HUES64 (cell line): ENCODE measurements around the gene COL4A4.
"Not testable (repeated sequence)": the region's sequence is repeated elsewhere in the genome, so short reads cannot be mapped to it uniquely, and the experiment has no call there.

Experiments used
- H3K27ac ChIP-seq: 2 replicates; pipeline ENCODE4 v1.7.0; 2013; ENCODE audit warnings: low read depth, low read length, inconsistent platforms
- H3K27me3 ChIP-seq: 2 replicates; pipeline ENCODE4 v1.6.1; 2013; ENCODE audit warnings: mild to moderate bottlenecking, low read length; ENCODE audit not compliant: insufficient read depth
- H3K36me3 ChIP-seq: 2 replicates; pipeline ENCODE4 v1.6.1; 2013; ENCODE audit warnings: mild to moderate bottlenecking, low read length; ENCODE audit not compliant: insufficient read depth
- H3K4me1 ChIP-seq: 2 replicates; pipeline ENCODE4 v1.6.1; 2013; ENCODE audit warnings: mild to moderate bottlenecking, low read length, moderate library complexity; ENCODE audit not compliant: insufficient read depth
- H3K4me3 ChIP-seq: 2 replicates; pipeline ENCODE4 v1.5.1; 2013; ENCODE audit warnings: mild to moderate bottlenecking, low read length, moderate library complexity
- H3K9ac ChIP-seq: 2 replicates; pipeline ENCODE4 v1.6.1; 2013; ENCODE audit warnings: mild to moderate bottlenecking, low read depth, low read length
- H3K9me3 ChIP-seq: 2 replicates; pipeline ENCODE4 v1.6.1; 2013; ENCODE audit warnings: low read depth, low read length; ENCODE audit not compliant: insufficient read depth
- WGBS: fragments of 150-250, 120-280 bp; methylation state at CpG from one replicate; pipeline ENCODE4 v1.1.7; 2013; ENCODE audit warnings: missing lambda C conversion rate; 5-methylcytosine and 5-hydroxymethylcytosine counted together

The COL4A4 gene

GRCh38 chr2:227115761-227116160, 48.2 kb downstream of the COL4A4 start:
- Histone ChIP-seq H3K27ac (no peak overlapping the region), H3K36me3 (no peaks in the 10 kb centered on the region), H3K27me3 (no peaks in the 10 kb centered on the region), H3K4me3 (no peak overlapping the region), H3K4me1 (no peaks in the 10 kb centered on the region), H3K9me3 (no peaks in the 10 kb centered on the region), H3K9ac (no peak overlapping the region)
- WGBS = 91% methylated on average over 5 of the region's 5 CpGs

- H3K36me3 ChIP-seq = no peaks in the 10 kb centered on the region
- no peaks in the 10 kb centered on the region for H3K9me3 ChIP-seq
- H3K4me3 ChIP-seq = no peak overlapping the region
- no peak overlapping the region for H3K27ac ChIP-seq
- H3K9ac ChIP-seq = no peak overlapping the region
- WGBS = 80% methylated on average over 9 of the region's 9 CpGs
- no peaks in the 10 kb centered on the region for H3K4me1 ChIP-seq
- no peaks in the 10 kb centered on the region for H3K27me3 ChIP-seq
Measured at GRCh38 chr2:227106845-227107759, 56.9 kb downstream of the COL4A4 start.

GRCh38 chr2:227103583-227103982, 60.4 kb downstream of the COL4A4 start:
- Histone ChIP-seq H3K9me3 (no peaks in the 10 kb centered on the region), H3K27ac (no peak overlapping the region), H3K4me3 (no peak overlapping the region), H3K9ac (no peak overlapping the region), H3K4me1 (no peaks in the 10 kb centered on the region), H3K36me3 (no peaks in the 10 kb centered on the region), H3K27me3 (no peaks in the 10 kb centered on the region)
- 95% methylated on average over 5 of the region's 5 CpGs for WGBS

- Histone ChIP-seq H3K36me3 (no peaks in the 10 kb centered on the region), H3K9ac (no peak overlapping the region), H3K27me3 (no peaks in the 10 kb centered on the region), H3K9me3 (no peaks in the 10 kb centered on the region), H3K27ac (no peak overlapping the region), H3K4me3 (no peak overlapping the region), H3K4me1 (no peaks in the 10 kb centered on the region)
- WGBS = 100% methylated on average over 4 of the region's 4 CpGs
Measured at GRCh38 chr2:227099340-227099739, 64.7 kb downstream of the COL4A4 start.

GRCh38 chr2:227098162-227098515, 65.9 kb downstream of the COL4A4 start:
- Histone ChIP-seq H3K27ac (no peak overlapping the region), H3K4me1 (no peaks in the 10 kb centered on the region), H3K36me3 (no peaks in the 10 kb centered on the region), H3K27me3 (no peaks in the 10 kb centered on the region), H3K9me3 (no peaks in the 10 kb centered on the region), H3K4me3 (no peak overlapping the region), H3K9ac (no peak overlapping the region)
- WGBS = 95% methylated on average over 2 of the region's 2 CpGs

GRCh38 chr2:227097495-227098161, 66.4 kb downstream of the COL4A4 start:
- Histone ChIP-seq H3K9me3 (no peaks in the 10 kb centered on the region), H3K4me3 (no peak overlapping the region), H3K36me3 (no peaks in the 10 kb centered on the region), H3K9ac (no peak overlapping the region), H3K27ac (no peak overlapping the region), H3K27me3 (no peaks in the 10 kb centered on the region), H3K4me1 (no peaks in the 10 kb centered on the region)
- WGBS = 86% methylated on average over 2 of the region's 5 CpGs

- Histone ChIP-seq H3K9ac (no peak overlapping the region), H3K4me1 (no peaks in the 10 kb centered on the region), H3K9me3 (no peaks in the 10 kb centered on the region), H3K27ac (no peak overlapping the region), H3K4me3 (no peak overlapping the region), H3K27me3 (no peaks in the 10 kb centered on the region), H3K36me3 (no peaks in the 10 kb centered on the region)
- 90% methylated on average over 4 of the region's 4 CpGs for WGBS
Measured at GRCh38 chr2:227095346-227095745, 68.7 kb downstream of the COL4A4 start.

- Histone ChIP-seq H3K27ac (no peak overlapping the region), H3K36me3 (no peaks in the 10 kb centered on the region), H3K9me3 (no peaks in the 10 kb centered on the region), H3K27me3 (no peaks in the 10 kb centered on the region), H3K4me1 (no peaks in the 10 kb centered on the region), H3K4me3 (no peak overlapping the region), H3K9ac (no peak overlapping the region)
- no CpG with 5 or more reads among the region's 1 CpG for WGBS
Measured at GRCh38 chr2:227082286-227082685, 81.7 kb downstream of the COL4A4 start.

- no peaks in the 10 kb centered on the region for H3K9me3 ChIP-seq
- no peak overlapping the region for H3K4me3 ChIP-seq
- no peaks in the 10 kb centered on the region for H3K36me3 ChIP-seq
- H3K4me1 ChIP-seq = no peaks in the 10 kb centered on the region
- WGBS = 90% methylated on average over 6 of the region's 6 CpGs
- H3K27ac ChIP-seq = no peak overlapping the region
- H3K27me3 ChIP-seq = no peaks in the 10 kb centered on the region
- H3K9ac ChIP-seq = no peak overlapping the region
Measured at GRCh38 chr2:227079726-227080125, 84.3 kb downstream of the COL4A4 start.

- H3K4me1 ChIP-seq, H3K27ac ChIP-seq, H3K9me3 ChIP-seq, H3K36me3 ChIP-seq, H3K27me3 ChIP-seq: not testable (repeated sequence)
- Histone ChIP-seq H3K4me3 (peak overlapping the region; percentile 53), H3K9ac (peak overlapping the region; percentile 69)
- 33% methylated on average over 14 of the region's 14 CpGs for WGBS
Measured at GRCh38 chr2:227065065-227065464, 98.9 kb downstream of the COL4A4 start.

GRCh38 chr2:227058888-227059399, 105.1 kb downstream of the COL4A4 start:
- 89% methylated on average over 5 of the region's 5 CpGs for WGBS

More at GRCh38 chr2:227058888-227059399, 105.1 kb downstream of the COL4A4 start:
- Histone ChIP-seq H3K4me3 (no peak overlapping the region), H3K27ac (no peak overlapping the region), H3K27me3 (no peaks in the 10 kb centered on the region), H3K9me3 (no peaks in the 10 kb centered on the region), H3K36me3 (no peaks in the 10 kb centered on the region), H3K9ac (no peak overlapping the region), H3K4me1 (0 out of 2 replicates have a peak, but pooled peaks cover 2% of the 10 kb centered on the region)
